Endometrial microvascular endothelial cells (primary cell): ENCODE measurements around the gene SLC10A4. TPM values are rescaled to one million over a fixed set of nuclear protein-coding genes. Genes with fewer than 3 reads are reported as not detected.
"Not testable (repeated sequence)": the region's sequence is repeated elsewhere in the genome, so short reads cannot be mapped to it uniquely, and the experiment has no call there.

Experiments
- in situ Hi-C: cut with HindIII; loops from 2 replicates; pipeline ENCODE4 v1.10.0; 2017; ENCODE audit warnings: low sequenced_read_pairs, low pct_unique_long_range_greater_than_20kb; ENCODE audit errors: inconsistent ontology term
- total RNA-seq: library from RNA; depleted of rRNA; stranded (reverse); fragments of >200 nt; gene quantifications from one replicate; pipeline ENCODE4 v1.2.3, GENCODE V29; 2015; ENCODE audit errors: inconsistent ontology term

Gene SLC10A4
- total RNA-seq, result not detected

- in situ Hi-C loops, result no loop called here
Measured at GRCh38 chr4:48483006-48483776, at the start of gene SLC10A4. SLC10A4 (plus strand) TSS chr4:48483343; CDS start chr4:48483562, 219 bp downstream.

- in situ Hi-C loops, result no loop called here
Measured at GRCh38 chr4:48436318-48436717, 46.8 kb upstream of the SLC10A4 start.

- in situ Hi-C loops, result no loop called here
Measured at GRCh38 chr4:48439988-48440387, 43.2 kb upstream of the SLC10A4 start.

GRCh38 chr4:48440914-48441313 lies 42.2 kb upstream of the SLC10A4 start:
- in situ Hi-C loops, result not testable (repeated sequence)

- in situ Hi-C loops, result no loop called here
Measured at GRCh38 chr4:48445704-48446103, 37.4 kb upstream of the SLC10A4 start.

- in situ Hi-C loops, result no loop called here
Measured at GRCh38 chr4:48446642-48447041, 36.5 kb upstream of the SLC10A4 start.

GRCh38 chr4:48449151-48449550 lies 34.0 kb upstream of the SLC10A4 start:
- in situ Hi-C loops, result no loop called here

- in situ Hi-C loops, result no loop called here
Measured at GRCh38 chr4:48450740-48451139, 32.4 kb upstream of the SLC10A4 start.

GRCh38 chr4:48451656-48452055 lies 31.5 kb upstream of the SLC10A4 start:
- in situ Hi-C loops, result not testable (repeated sequence)

GRCh38 chr4:48454591-48454990 lies 28.6 kb upstream of the SLC10A4 start:
- in situ Hi-C loops, result no loop called here

GRCh38 chr4:48461000-48461399 lies 22.1 kb upstream of the SLC10A4 start:
- in situ Hi-C loops, result no loop called here

- in situ Hi-C loops, result no loop called here
Measured at GRCh38 chr4:48462363-48462762, 20.8 kb upstream of the SLC10A4 start.

- in situ Hi-C loops, result no loop called here
Measured at GRCh38 chr4:48467442-48467841, 15.7 kb upstream of the SLC10A4 start.

GRCh38 chr4:48467891-48468290 lies 15.3 kb upstream of the SLC10A4 start:
- in situ Hi-C loops, result no loop called here

- in situ Hi-C loops, result no loop called here
Measured at GRCh38 chr4:48470137-48470536, 13.0 kb upstream of the SLC10A4 start.

- in situ Hi-C loops, result no loop called here
Measured at GRCh38 chr4:48470570-48470969, 12.6 kb upstream of the SLC10A4 start.

GRCh38 chr4:48472794-48473193 lies 10.3 kb upstream of the SLC10A4 start:
- in situ Hi-C loops, result no loop called here

GRCh38 chr4:48475770-48476169 lies 7.4 kb upstream of the SLC10A4 start:
- in situ Hi-C loops, result no loop called here

GRCh38 chr4:48478273-48478672 lies 4.9 kb upstream of the SLC10A4 start:
- in situ Hi-C loops, result no loop called here

GRCh38 chr4:48481581-48481980 lies 1.6 kb upstream of the SLC10A4 start:
- in situ Hi-C loops, result no loop called here
